ENCODE measurements around the gene COASY.

Gene COASY

GRCh38 chr17:42566883-42567573 lies 5.1 kb downstream of the COASY start, which contains the start of gene MLX:
MLX (plus strand) TSS chr17:42567100; CDS start chr17:42567125, 25 bp downstream.
- Histone ChIP-seq H3K4me1 (ENCODE audit: insufficient read depth, low read length) (peaks cover 7% of the 10 kb centered on the region; the same call in 1 of the 2 replicates), H3K9ac (ENCODE audit: low read depth, low read length) (peak within 1 kb of the TSS; percentile 94), H3K36me3 (ENCODE audit: insufficient read depth, low read length) (peaks cover 4% of the 10 kb centered on the region; the same call in 1 of the 2 replicates), H3K9me3 (ENCODE audit: control insufficient read depth, insufficient read depth, low read length) (no peaks in the 10 kb centered on the region)

DNA sequence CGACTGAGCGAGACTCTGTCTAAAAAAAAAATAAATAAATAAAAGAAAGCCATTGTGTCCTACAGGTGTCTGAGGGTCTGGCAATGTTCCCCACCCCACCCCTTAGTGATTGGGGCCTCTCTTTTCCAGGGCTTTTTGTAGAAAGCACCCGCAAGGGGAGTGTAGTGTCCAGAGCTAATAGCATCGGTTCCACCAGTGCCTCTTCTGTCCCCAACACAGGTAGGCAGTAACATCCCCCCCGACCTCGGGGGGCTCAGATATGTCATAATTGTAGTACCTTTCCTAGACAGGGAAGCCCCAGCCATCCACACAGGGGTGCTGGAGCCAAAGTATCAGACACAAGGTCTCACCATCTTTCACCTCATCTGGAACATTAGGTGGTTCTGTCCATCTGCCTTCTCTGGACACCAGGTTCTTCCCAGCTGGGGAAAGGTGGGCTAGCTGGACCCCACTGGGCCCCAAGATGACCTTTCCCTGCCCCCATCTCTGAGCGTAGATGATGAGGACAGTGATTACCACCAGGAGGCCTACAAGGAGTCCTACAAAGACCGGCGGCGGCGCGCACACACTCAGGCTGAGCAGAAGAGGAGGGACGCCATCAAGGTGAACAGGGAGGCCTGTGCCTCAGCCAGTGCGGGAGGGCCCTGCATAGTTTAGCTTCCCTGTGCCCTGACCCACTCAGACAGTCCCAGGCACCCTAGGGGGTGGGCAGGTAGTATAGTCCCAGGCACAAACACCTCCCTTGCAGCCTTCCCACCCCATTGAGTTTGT lies 6.6 kb downstream of the COASY start:
- Histone ChIP-seq H3K4me1 (ENCODE audit: insufficient read depth, low read length) (no peaks in the 10 kb centered on the region; the same call in 1 of the 2 replicates), H3K9me3 (ENCODE audit: control insufficient read depth, insufficient read depth, low read length) (no peaks in the 10 kb centered on the region), H3K36me3 (ENCODE audit: insufficient read depth, low read length) (peaks cover 14% of the 10 kb centered on the region; the same call in 1 of the 2 replicates), H3K9ac (ENCODE audit: low read depth, low read length) (no peak overlapping the region)

DNA sequence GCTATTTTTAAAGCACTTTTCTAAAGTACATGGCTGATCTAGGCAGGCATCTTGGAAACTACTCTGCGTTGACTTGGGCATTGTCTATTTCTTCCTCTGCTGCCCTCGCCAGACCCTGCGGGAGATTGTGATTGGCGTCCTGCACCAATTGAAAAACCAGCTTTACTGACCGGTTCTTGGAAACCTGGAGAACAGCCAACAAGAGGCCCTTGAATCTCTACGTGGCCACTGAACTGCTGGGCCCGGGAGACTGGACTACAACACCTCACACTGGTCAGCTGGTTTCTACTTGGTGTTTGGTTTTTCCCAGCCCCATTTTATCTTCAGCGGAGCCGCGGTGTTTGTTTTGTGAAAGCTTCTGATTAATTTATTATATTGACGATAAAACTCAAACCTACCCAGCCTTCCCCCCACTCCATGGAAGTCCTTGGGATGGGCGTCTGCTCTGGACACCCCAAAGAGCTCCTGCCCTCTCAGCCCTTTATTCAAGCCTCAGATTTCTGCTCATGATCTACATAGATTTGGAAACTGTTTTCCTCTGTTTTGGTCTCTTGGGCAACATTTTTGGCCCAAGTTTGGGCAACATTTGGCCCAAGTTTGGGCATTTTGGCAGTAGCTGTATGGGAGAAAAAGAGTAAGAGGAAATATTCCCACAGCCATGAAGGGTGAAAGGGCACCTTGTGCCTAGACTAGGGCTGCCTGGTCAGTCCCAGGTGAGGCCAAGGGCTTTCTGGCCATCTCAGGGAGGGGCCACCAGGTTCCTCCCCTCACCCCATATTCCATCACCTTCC lies 9.7 kb downstream of the COASY start:
- H3K9ac ChIP-seq (ENCODE audit: low read depth, low read length): no peak overlapping the region
- no peaks in the 10 kb centered on the region for H3K9me3 ChIP-seq (ENCODE audit: control insufficient read depth, insufficient read depth, low read length)
- H3K36me3 ChIP-seq (ENCODE audit: insufficient read depth, low read length): peaks cover 25% of the 10 kb centered on the region
- H3K4me1 ChIP-seq (ENCODE audit: insufficient read depth, low read length): 0 out of 2 replicates have a peak, but pooled peaks cover 1% of the 10 kb centered on the region

DNA sequence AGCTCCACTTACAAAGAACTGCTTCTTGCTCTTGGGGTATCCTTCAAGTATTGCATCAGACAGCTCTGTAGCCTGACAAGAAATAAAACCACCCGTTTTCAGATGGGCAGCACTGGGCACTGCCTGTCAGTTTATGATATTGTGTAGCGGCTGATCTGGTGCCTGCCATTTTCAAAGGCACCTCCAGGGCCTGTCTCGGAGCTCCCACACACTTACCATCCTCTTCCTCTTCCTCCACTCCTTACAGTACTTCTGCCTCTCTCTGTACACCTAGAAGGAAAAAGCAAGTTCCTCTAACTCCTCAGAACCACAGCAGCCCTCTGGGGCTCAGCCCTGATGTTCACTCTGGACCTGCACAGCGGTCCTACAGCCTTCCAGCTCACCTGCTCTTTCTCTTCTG lies 11.1 kb downstream of the COASY start:
- peaks cover 25% of the 10 kb centered on the region for H3K36me3 ChIP-seq (ENCODE audit: insufficient read depth, low read length)
- H3K9ac ChIP-seq (ENCODE audit: low read depth, low read length): no peak overlapping the region
- peaks cover 3% of the 10 kb centered on the region; the same call in 1 of the 2 replicates for H3K4me1 ChIP-seq (ENCODE audit: insufficient read depth, low read length)
- H3K9me3 ChIP-seq (ENCODE audit: control insufficient read depth, insufficient read depth, low read length): no peaks in the 10 kb centered on the region

DNA sequence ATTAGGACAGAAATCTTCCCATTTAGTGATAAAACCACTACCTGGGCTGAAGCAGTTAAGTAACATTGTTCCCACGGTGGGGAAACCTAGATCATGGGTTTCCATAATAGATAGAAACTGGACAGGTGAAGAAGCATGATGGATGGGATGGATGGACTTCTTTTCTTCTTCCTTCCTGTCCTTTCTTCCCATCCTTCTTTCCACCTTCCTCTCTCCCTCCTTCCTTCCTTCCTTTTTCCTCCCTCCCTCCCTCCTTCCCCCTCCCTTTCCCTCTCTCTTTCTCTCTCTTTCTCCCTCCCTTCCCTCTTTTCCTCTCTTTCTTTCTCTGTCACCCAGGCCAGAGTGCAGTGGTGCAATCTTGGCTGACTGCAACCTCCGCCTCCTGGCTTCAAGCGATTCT lies 12.5 kb downstream of the COASY start:
- H3K9ac ChIP-seq (ENCODE audit: low read depth, low read length): no peak overlapping the region
- peaks cover 25% of the 10 kb centered on the region for H3K36me3 ChIP-seq (ENCODE audit: insufficient read depth, low read length)

GRCh38 chr17:42577140-42577531 lies 15.2 kb downstream of the COASY start:
- Histone ChIP-seq H3K9me3 (ENCODE audit: control insufficient read depth, insufficient read depth, low read length) (no peaks in the 10 kb centered on the region), H3K4me1 (ENCODE audit: insufficient read depth, low read length) (peaks cover 3% of the 10 kb centered on the region; the same call in 1 of the 2 replicates), H3K36me3 (ENCODE audit: insufficient read depth, low read length) (peaks cover 23% of the 10 kb centered on the region)

More for the DNA sequence above, 12.5 kb downstream of the COASY start:
- H3K9me3 ChIP-seq (ENCODE audit: control insufficient read depth, insufficient read depth, low read length): no peaks in the 10 kb centered on the region
- peaks cover 3% of the 10 kb centered on the region; the same call in 1 of the 2 replicates for H3K4me1 ChIP-seq (ENCODE audit: insufficient read depth, low read length)

GRCh38 chr17:42577532-42578281 lies 15.8 kb downstream of the COASY start, which contains the start of gene PSMC3IP:
PSMC3IP (minus strand) TSS chr17:42577729; CDS start chr17:42577686, 43 bp downstream.
- peaks cover 24% of the 10 kb centered on the region for H3K36me3 ChIP-seq (ENCODE audit: insufficient read depth, low read length)
- H3K9me3 ChIP-seq (ENCODE audit: control insufficient read depth, insufficient read depth, low read length): no peaks in the 10 kb centered on the region
- H3K4me1 ChIP-seq (ENCODE audit: insufficient read depth, low read length): peaks cover 3% of the 10 kb centered on the region; the same call in 1 of the 2 replicates
- H3K9ac ChIP-seq (ENCODE audit: low read depth, low read length): peak within 1 kb of the TSS; percentile 96

More at GRCh38 chr17:42577140-42577531, 15.2 kb downstream of the COASY start:
- H3K9ac ChIP-seq (ENCODE audit: low read depth, low read length): peak overlapping the region; percentile 96

- peak overlapping the region; percentile 96 for H3K9ac ChIP-seq (ENCODE audit: low read depth, low read length)
- peaks cover 23% of the 10 kb centered on the region for H3K36me3 ChIP-seq (ENCODE audit: insufficient read depth, low read length)
- peaks cover 3% of the 10 kb centered on the region; the same call in 1 of the 2 replicates for H3K4me1 ChIP-seq (ENCODE audit: insufficient read depth, low read length)
- H3K9me3 ChIP-seq (ENCODE audit: control insufficient read depth, insufficient read depth, low read length): no peaks in the 10 kb centered on the region
These were observed 16.4 kb downstream of the COASY start for GRCh38 chr17:42578282-42578869.

GRCh38 chr17:42579794-42580551 lies 18.0 kb downstream of the COASY start:
- peaks cover 19% of the 10 kb centered on the region for H3K36me3 ChIP-seq (ENCODE audit: insufficient read depth, low read length)
- peaks cover 3% of the 10 kb centered on the region; the same call in 1 of the 2 replicates for H3K4me1 ChIP-seq (ENCODE audit: insufficient read depth, low read length)
- no peak overlapping the region for H3K9ac ChIP-seq (ENCODE audit: low read depth, low read length)
- no peaks in the 10 kb centered on the region for H3K9me3 ChIP-seq (ENCODE audit: control insufficient read depth, insufficient read depth, low read length)

- Histone ChIP-seq H3K36me3 (ENCODE audit: insufficient read depth, low read length) (peaks cover 16% of the 10 kb centered on the region), H3K9ac (ENCODE audit: low read depth, low read length) (no peak overlapping the region), H3K9me3 (ENCODE audit: control insufficient read depth, insufficient read depth, low read length) (no peaks in the 10 kb centered on the region), H3K4me1 (ENCODE audit: insufficient read depth, low read length) (no peaks in the 10 kb centered on the region; the same call in 1 of the 2 replicates)
These were observed 19.9 kb downstream of the COASY start for GRCh38 chr17:42581744-42582270.

GRCh38 chr17:42584880-42585279 lies 22.9 kb downstream of the COASY start:
- Histone ChIP-seq H3K9ac (ENCODE audit: low read depth, low read length) (no peak overlapping the region), H3K4me1 (ENCODE audit: insufficient read depth, low read length) (no peaks in the 10 kb centered on the region), H3K36me3 (ENCODE audit: insufficient read depth, low read length) (peaks cover 16% of the 10 kb centered on the region), H3K9me3 (ENCODE audit: control insufficient read depth, insufficient read depth, low read length) (no peaks in the 10 kb centered on the region)

DNA sequence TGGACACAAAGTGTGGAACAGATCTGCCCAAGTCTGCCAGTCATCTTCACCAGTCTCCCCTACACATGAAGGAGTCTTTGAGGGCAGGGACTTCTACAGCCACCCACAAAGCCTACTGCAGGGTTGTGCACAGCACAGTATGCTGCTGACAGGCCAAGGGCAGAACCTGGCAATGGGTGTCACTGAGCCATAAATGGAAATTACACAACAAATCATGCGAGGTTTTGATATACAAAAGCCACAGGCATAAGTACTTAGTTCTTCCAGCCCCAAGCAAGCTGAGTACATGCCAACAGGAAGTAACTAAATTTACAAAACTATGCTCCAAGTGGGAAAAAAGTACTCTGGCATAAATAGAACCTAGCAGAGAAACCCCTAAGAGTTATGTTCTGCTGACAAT lies 23.4 kb downstream of the COASY start:
- H3K36me3 ChIP-seq (ENCODE audit: insufficient read depth, low read length): peaks cover 14% of the 10 kb centered on the region
- no peak overlapping the region for H3K9ac ChIP-seq (ENCODE audit: low read depth, low read length)
- no peaks in the 10 kb centered on the region for H3K9me3 ChIP-seq (ENCODE audit: control insufficient read depth, insufficient read depth, low read length)
- no peaks in the 10 kb centered on the region for H3K4me1 ChIP-seq (ENCODE audit: insufficient read depth, low read length)

Measured in ES-I3 (cell line).